Spleen (tissue), 11 donors: ENCODE data around the gene MED7. TPM values are rescaled to one million over a fixed set of nuclear protein-coding genes. Genes with fewer than 3 reads are reported as not detected.

Experiments
- DNase-seq: peaks from one replicate; pipeline ENCODE4 v3.0.0-alpha.2; 2020
- H3K27ac ChIP-seq, 8 donors: fragments of 200-600 bp; sonication (generic) in 7 of 8; 1 replicate in 4 of 8; 2 replicates in 4 of 8; pipeline versions ENCODE4 v1.5.0 to v1.8.0; 2016 to 2021; ENCODE audit warnings: inconsistent platforms in 4 of 8, mild to moderate bottlenecking in 4 of 8, moderate library complexity in 1 of 8
- H3K27me3 ChIP-seq, 7 donors: fragments of 200-600 bp; sonication (generic) in 6 of 7; replicated peaks in 1 of 7; 1 replicate in 4 of 7; 2 replicates in 3 of 7; pipeline versions ENCODE4 v1.5.0 to v1.8.0; 2016 to 2021; ENCODE audit warnings: inconsistent platforms in 3 of 7, mild to moderate bottlenecking in 1 of 7
- H3K36me3 ChIP-seq, 6 donors: fragments of 200-600 bp; sonication (generic) in 5 of 6; 1 replicate in 4 of 6; 2 replicates in 2 of 6; pipeline versions ENCODE4 v1.5.0 to v1.8.0; 2016 to 2021; ENCODE audit warnings: inconsistent platforms in 2 of 6
- H3K4me1 ChIP-seq, 6 donors: fragments of 200-600 bp; sonication (generic) in 5 of 6; 1 replicate in 3 of 6; 2 replicates in 3 of 6; pipeline versions ENCODE4 v1.5.0 to v1.8.0; 2016 to 2021; ENCODE audit warnings: inconsistent platforms in 3 of 6
- H3K4me3 ChIP-seq, 8 donors: fragments of 200-600 bp; sonication (generic) in 7 of 8; 1 replicate in 4 of 8; 2 replicates in 4 of 8; pipeline versions ENCODE4 v1.5.0 to v1.8.0; 2016 to 2021; ENCODE audit warnings: inconsistent platforms in 4 of 8, mild to moderate bottlenecking in 4 of 8, moderate library complexity in 2 of 8
- H3K9me3 ChIP-seq, 8 donors: fragments of 200-600 bp; sonication (generic) in 7 of 8; 1 replicate in 4 of 8; 2 replicates in 4 of 8; pipeline versions ENCODE4 v1.5.0 to v1.8.0; 2016 to 2021; ENCODE audit warnings: inconsistent platforms in 4 of 8
- POLR2A ChIP-seq, 3 donors: fragments of 450-650 bp; IDR thresholded peaks; one replicate each; pipeline ENCODE4 v1.5.1; 2017; ENCODE audit warnings: antibody characterized with exemption in 3 of 3, mild to moderate bottlenecking in 1 of 3
- POLR2AphosphoS5 ChIP-seq, 3 donors: sonication (generic); formaldehyde crosslinking; IDR thresholded peaks; one replicate each; pipeline ENCODE4 v1.5.1; 2017; ENCODE audit warnings: antibody characterized with exemption in 3 of 3
- WGBS, 5 donors: extraction: QIAGEN DNeasy Blood & Tissue Kit in 3 of 5; methylation state at CpG; one replicate each; pipeline versions ENCODE4 v1.1.5 to v1.1.7; 2013 to 2018; 5-methylcytosine and 5-hydroxymethylcytosine counted together
- intact Hi-C: fragments of 100-400 bp; cut with DNase I; formaldehyde crosslinking; loops from one replicate; pipeline ENCODE4 v1.15.0; 2023; ENCODE audit warnings: low total_unique reads
- polyA plus RNA-seq, 3 donors: library from polyadenylated mRNA; stranded (reverse); fragments of 200-250 nt; gene quantifications; one replicate each; pipeline ENCODE4 v1.2.1, GENCODE V29; 2013
- total RNA-seq, 7 donors: library from RNA; depleted of rRNA in 3 of 7; stranded (reverse); fragments of >200 nt in 3 of 7; fragmentation: NEBNext Ultra II Directional in 4 of 7; extraction: Animal tissue kit (Norgen Biotek cat#: 25700) in 4 of 7; gene quantifications; one replicate each; pipeline versions ENCODE4 v1.1.0 to v1.2.1, GENCODE V29; 2016 to 2021
- TF ChIP-seq, protein P1 (sequence below), 11 experiments: fragments of 200-600 bp in 7 of 11; fragments of 450-650 bp in 4 of 11; sonication (generic) in 4 of 11; IDR thresholded peaks in 8 of 11; conservative IDR thresholded peaks in 3 of 11; 1 replicate in 7 of 11; 2 replicates in 4 of 11; pipeline versions ENCODE4 v1.4.0 to v1.8.0; 2016 to 2021; ENCODE audit warnings: antibody characterized with exemption in 11 of 11, inconsistent platforms in 4 of 11, mild to moderate bottlenecking in 1 of 11
- donor health status: healthy with polysubstance abuse.
- donor health status: DM: no; HTN: no; CAD: no; lungs with moderate emphysema.
- donor health status: DM: no; HTN: no; CAD: no.
- donor health status: Bipolar disorder and iron deficiency.
- donor health status: healthy.
- donor health status: DM: no; HTN: no; CAD: no.
- donor health status: DM: yes; HTN: yes; CAD: no.

The MED7 gene
- total and polyA plus RNA-seq, 10 donors, result 9.5 to 27.0 (median 14.9) TPM

DNA sequence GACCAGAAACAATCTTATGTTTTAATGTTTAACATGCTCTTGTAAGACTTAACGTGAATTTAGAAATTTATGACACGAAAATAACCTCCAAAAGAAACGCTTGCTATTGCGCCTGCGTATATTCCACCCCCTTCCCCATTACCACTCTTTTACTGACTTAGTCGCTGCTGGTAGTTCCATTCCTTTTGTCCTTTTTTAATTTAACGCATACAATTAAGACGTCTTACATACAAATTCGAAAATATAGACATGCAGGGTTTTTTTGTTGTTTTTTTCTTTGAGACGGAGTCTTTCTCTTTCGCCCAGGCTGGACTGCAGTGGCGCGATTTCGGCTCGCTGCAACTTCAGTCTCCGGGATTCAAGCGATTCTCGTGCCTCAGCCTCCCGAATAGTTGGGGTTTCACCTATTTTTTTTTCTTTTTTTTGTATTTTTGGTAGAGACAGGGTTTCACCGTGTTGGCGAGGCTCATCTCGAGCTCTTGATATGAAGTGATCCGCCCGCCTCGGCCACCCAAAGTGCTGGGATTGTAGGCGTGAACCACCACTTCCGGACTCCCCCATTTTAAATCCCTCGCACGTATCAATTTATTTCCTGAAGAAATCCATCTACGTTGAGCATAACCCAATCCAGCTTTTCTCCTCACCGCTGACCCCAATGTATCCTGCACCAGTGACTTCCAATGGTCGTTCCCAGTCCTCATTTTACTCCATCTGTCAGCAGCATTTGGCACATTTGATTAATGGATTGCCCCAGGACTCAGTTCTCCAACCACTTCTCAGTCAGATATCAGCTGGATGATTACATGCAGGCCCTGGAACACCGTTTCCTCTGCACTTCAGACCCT is 684 bp upstream of the MED7 start:
- intact Hi-C loops, result no loop called here
- DNase-seq, result peak; percentile 85
- peaks cover 0 to 13% (median 7%) of the 10 kb centered on the region in 6 donors for H3K36me3 ChIP-seq

DNA sequence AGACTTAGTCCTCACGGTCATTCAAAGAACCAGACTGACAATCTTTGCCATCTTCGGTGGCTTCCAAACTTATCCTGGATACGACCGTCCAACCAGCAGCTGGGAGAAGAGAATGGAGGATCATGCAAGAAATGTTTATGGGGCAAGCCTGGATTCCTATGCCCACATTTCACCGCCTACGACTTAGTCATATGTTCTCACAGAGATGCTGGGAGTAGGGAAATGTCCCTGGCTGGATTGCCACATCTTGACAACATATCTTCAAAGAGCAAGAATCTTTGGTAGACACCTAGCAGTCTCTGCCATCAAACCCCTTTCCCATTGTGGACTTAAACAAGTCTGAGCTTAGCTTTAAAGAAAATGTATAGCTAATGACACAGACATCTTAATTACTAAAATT is 5.0 kb downstream of the MED7 start:
- Histone ChIP-seq H3K4me3 (no peak overlapping the region), H3K4me1 (peaks cover 11 to 42% (median 15%) of the 10 kb centered on the region in 6 donors), H3K36me3 (peaks cover 0 to 39% (median 25%) of the 10 kb centered on the region in 6 donors), H3K27ac (no peak overlapping the region), H3K9me3 (no peaks in the 10 kb centered on the region), H3K27me3 (no peaks in the 10 kb centered on the region)
- TF ChIP-seq, protein P1, sequence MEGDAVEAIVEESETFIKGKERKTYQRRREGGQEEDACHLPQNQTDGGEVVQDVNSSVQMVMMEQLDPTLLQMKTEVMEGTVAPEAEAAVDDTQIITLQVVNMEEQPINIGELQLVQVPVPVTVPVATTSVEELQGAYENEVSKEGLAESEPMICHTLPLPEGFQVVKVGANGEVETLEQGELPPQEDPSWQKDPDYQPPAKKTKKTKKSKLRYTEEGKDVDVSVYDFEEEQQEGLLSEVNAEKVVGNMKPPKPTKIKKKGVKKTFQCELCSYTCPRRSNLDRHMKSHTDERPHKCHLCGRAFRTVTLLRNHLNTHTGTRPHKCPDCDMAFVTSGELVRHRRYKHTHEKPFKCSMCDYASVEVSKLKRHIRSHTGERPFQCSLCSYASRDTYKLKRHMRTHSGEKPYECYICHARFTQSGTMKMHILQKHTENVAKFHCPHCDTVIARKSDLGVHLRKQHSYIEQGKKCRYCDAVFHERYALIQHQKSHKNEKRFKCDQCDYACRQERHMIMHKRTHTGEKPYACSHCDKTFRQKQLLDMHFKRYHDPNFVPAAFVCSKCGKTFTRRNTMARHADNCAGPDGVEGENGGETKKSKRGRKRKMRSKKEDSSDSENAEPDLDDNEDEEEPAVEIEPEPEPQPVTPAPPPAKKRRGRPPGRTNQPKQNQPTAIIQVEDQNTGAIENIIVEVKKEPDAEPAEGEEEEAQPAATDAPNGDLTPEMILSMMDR (IDR thresholded peaks at IDR 0.05 in 8 of 11, conservative IDR thresholded peaks at IDR 0.05 in 3 of 11), result no peak
- WGBS, 5 donors, result 90 to 97% (median 96%) methylated on average over 6 of the region's 6 CpGs
- no peak for DNase-seq
- intact Hi-C loops, result loop anchor here (10.0 kb wide), 1 partner anchor 1193 kb away; no protein-coding TSS in a partner anchor

More for the DNA sequence above, 684 bp upstream of the MED7 start:
- Histone ChIP-seq H3K4me1 (peaks cover 11 to 35% (median 21%) of the 10 kb centered on the region in 6 donors), H3K9me3 (no peaks in the 10 kb centered on the region), H3K4me3 (peak overlapping the region; percentile 50 to 86 (median 73)), H3K27me3 (no peaks in the 10 kb centered on the region), H3K27ac (peak overlapping the region; percentile 89 to 98 (median 95))
- 4 to 24% (median 12%) methylated on average over 33 of the region's 33 CpGs for WGBS, 5 donors
- no peak for TF ChIP-seq POLR2A (IDR thresholded peaks at IDR 0.05)
- no peak for TF ChIP-seq POLR2AphosphoS5 (IDR thresholded peaks at IDR 0.05)
- TF ChIP-seq, protein P1 (IDR thresholded peaks at IDR 0.05 in 8 of 11, conservative IDR thresholded peaks at IDR 0.05 in 3 of 11), result no peak

DNA sequence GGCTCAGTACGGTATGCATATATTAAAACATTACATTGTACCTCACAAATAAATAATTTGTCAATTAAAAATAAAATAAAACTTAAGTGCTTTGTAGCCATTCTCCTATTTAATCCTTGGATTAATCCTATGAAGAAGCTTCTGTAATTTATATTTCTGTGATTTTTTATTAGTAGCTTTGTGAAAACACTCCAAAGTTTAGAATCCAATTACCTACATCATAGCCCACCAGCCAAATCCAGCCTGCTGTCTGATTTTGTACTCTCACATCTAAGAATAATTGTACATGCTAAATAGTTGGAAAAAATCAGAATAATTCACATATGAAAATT is 10.4 kb downstream of the MED7 start:
- Histone ChIP-seq H3K36me3 (peaks cover 0 to 16% (median 8%) of the 10 kb centered on the region in 6 donors), H3K4me3 (no peak overlapping the region), H3K4me1 (peaks cover 0 to 27% (median 5%) of the 10 kb centered on the region in 6 donors), H3K27me3 (no peaks in the 10 kb centered on the region), H3K9me3 (no peaks in the 10 kb centered on the region), H3K27ac (no peak overlapping the region)
- TF ChIP-seq POLR2A (IDR thresholded peaks at IDR 0.05) (no peak), POLR2AphosphoS5 (IDR thresholded peaks at IDR 0.05) (no peak)
- TF ChIP-seq, protein P1 (IDR thresholded peaks at IDR 0.05 in 8 of 11, conservative IDR thresholded peaks at IDR 0.05 in 3 of 11), result no peak
- DNase-seq, result no peak
- WGBS, 5 donors, result 19 to 35% (median 24%) methylated on average over 1 of the region's 1 CpG
- intact Hi-C loops, result loop anchor here (10.0 kb wide), 1 partner anchor 1187 kb away; no protein-coding TSS in a partner anchor

DNA sequence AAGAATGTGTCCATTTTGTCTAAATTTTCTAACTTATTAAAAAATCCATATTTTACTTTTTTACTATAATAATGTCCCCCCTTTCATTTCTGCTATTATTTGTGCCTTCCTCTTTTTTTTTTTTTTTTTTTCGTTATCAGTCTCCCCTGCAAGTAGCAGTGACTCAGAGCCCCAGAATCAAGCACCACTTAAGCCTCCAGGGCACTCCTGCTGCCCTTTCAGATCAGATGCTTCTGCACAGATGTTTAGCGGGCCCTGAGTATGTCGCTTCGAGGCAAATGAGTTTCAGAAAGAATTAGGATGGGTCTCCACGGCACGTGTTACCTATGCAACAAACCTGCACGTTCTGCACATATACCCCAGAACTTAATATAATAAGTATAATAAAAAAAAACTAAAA is 11.7 kb downstream of the MED7 start:
- WGBS, 5 donors, result 46 to 56% (median 48%) methylated on average over 7 of the region's 7 CpGs
- TF ChIP-seq POLR2AphosphoS5 (IDR thresholded peaks at IDR 0.05) (no peak), POLR2A (IDR thresholded peaks at IDR 0.05) (no peak)
- TF ChIP-seq, protein P1 (IDR thresholded peaks at IDR 0.05 in 8 of 11, conservative IDR thresholded peaks at IDR 0.05 in 3 of 11), result no peak
- DNase-seq, result no peak
- Histone ChIP-seq H3K27me3 (no peaks in the 10 kb centered on the region), H3K9me3 (no peaks in the 10 kb centered on the region), H3K4me1 (peaks cover 0 to 24% (median 5%) of the 10 kb centered on the region in 6 donors), H3K4me3 (no peak overlapping the region), H3K36me3 (peaks cover 0 to 5% (median 0%) of the 10 kb centered on the region in 6 donors), H3K27ac (no peak overlapping the region)
- intact Hi-C loops, result loop anchor here (10.0 kb wide), 1 partner anchor 1186 kb away; no protein-coding TSS in a partner anchor
